ENCODE data around the gene DNAH6.
A peak's percentile ranks its signal among the peaks of the same experiment; 100 is the strongest.

The DNAH6 gene

GRCh38 chr2:84807063-84807485 is 290.8 kb downstream of the DNAH6 start:
- DNase-seq = no peak

GRCh38 chr2:84808279-84808678 is 292.0 kb downstream of the DNAH6 start:
- no peak for DNase-seq

DNA sequence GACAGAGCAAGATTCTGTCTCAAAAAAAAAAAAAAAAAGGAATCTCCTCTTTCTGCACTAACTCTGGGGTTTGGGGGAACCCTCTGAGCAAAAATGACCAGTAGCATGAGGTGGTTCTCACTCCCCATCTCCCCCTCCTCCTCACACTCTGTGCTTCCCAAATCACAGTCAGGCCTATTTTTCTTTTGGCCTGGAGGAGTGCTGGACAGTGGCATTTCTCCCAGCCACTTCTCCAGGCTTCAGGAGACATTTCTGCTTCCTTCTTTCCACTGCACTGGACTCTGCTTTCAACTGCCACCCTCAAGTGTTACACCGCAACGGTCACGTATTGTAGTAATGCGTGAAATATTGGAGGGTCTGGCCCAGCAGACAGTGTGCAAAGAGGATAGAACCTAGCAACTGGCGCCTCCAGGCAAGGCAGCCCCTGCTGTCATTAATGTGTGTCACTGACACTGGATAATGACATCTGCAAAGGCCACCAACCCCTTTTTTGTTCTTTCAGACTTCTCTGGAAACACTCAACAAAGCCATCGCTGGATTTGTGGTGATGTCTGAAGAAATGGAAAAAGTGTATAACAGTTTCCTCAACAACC is 295.6 kb downstream of the DNAH6 start:
- no peak for DNase-seq

DNA sequence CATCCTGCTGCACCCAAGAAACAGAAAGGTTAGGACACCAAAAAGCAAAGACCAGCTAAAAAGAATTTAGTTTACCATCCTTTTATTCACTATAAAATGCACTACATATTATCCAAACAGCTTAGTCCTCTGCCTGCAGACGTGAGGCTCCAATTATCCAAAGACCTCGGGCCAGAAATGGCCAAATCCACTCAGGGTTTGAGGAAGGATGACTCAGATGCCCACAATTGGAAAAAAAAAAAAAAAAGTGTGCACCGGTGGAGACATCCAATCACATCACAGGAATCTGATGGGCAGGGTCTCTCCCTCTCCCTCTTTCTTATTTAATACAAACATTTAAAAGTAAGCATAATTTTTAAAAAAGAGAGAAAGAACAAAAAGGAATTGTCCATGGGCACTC is 298.8 kb downstream of the DNAH6 start:
- DNase-seq = no peak

DNA sequence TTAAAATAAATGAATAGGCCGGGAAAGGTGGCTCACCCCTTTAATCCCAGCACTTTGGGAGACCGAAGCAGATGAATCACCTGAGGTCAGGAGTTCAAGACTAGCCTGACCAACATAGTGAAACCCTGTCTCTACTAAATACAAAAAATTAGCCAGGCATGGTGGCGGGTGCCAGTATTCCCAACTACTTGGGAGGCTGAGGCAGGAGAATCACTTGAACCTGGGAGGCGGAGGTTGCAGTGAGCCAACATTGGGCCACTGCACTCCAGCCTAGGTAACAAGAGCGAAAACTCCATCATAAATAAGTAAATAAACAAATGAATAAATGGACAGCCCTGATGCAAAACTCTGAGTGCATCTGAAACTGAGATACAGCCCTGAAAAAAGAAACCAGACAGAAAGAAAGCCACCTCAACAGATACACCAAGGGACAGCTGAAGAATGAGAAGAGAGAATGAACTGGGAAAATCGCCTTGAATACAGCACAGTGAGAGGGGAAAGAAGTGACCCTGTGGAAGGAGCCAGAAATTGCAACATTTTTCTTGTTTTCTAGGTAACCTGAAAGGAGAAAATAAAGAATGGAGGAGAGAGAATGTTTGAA is 300.2 kb downstream of the DNAH6 start:
- DNase-seq = no peak

- no peak for DNase-seq
Observed at GRCh38 chr2:84817239-84817655, 300.9 kb downstream of the DNAH6 start.

- DNase-seq = no peak
Observed at GRCh38 chr2:84821806-84822205, 305.5 kb downstream of the DNAH6 start.

GRCh38 chr2:84823229-84823628 is 306.9 kb downstream of the DNAH6 start:
- no peak for DNase-seq

GRCh38 chr2:84823788-84824187 is 307.5 kb downstream of the DNAH6 start:
- DNase-seq = no peak

DNA sequence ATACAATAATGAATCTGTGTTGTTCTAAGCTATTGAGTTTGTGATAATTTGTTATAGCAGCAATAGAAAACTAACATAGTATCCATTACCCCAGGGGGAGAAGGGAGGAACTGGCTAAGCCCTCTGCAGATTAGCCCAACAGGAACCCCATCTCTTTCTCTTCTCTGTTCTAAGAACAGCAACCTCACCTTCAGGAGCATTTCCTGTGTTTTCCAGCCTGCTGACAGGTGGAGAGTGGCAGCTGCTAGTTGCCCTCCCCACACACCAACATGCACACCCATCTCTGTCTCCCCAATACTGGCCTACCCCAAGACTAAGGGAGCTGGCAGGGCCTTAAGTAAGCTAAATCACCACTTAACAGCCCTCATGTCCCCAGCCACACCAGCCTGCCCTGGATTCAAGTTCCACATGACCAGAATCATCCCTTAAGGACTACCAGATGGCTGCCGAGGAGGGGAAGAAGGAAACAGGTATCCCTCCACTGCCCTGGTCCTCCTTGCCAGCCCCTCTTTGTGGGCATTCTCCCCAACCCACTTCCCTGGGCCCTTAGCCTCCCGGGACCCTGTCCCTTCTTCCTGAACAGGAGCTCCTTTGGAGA is 311.8 kb downstream of the DNAH6 start:
- no peak for DNase-seq

DNA sequence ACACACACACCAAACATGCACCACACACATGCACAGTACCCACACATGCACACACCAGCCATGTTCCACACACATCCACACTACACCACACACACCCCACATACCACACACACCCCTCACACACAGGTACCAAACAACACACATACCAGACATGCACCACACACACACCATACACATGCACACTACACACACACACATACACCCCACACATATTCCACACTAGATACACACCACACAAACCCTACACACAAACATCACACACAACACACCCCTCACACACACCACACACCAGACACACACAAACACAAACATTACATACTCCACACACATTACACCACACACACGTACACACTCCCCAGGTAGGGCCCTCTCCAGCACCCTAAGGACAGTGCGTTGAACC is 313.4 kb downstream of the DNAH6 start:
- no peak for DNase-seq

DNA sequence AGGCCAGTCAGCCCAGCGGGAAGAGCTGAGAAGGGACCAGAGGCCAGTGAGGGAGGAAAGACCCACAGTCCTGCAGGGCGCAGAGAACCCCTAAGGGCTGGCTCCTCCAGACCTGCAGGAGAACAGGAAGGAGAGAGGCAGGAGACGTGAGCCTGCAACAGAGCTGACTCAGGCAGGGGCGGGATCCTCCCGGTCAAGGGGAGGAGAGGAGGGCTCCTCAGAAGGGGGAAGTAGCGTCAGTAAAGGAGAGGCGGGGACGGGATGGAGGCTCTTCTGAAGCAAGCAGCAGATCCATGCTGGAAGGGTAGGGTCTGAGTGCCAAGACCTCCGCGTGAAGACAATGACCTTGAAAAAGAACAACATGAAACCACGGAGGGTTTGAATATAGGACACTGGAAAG is 313.8 kb downstream of the DNAH6 start:
- no peak for DNase-seq

DNA sequence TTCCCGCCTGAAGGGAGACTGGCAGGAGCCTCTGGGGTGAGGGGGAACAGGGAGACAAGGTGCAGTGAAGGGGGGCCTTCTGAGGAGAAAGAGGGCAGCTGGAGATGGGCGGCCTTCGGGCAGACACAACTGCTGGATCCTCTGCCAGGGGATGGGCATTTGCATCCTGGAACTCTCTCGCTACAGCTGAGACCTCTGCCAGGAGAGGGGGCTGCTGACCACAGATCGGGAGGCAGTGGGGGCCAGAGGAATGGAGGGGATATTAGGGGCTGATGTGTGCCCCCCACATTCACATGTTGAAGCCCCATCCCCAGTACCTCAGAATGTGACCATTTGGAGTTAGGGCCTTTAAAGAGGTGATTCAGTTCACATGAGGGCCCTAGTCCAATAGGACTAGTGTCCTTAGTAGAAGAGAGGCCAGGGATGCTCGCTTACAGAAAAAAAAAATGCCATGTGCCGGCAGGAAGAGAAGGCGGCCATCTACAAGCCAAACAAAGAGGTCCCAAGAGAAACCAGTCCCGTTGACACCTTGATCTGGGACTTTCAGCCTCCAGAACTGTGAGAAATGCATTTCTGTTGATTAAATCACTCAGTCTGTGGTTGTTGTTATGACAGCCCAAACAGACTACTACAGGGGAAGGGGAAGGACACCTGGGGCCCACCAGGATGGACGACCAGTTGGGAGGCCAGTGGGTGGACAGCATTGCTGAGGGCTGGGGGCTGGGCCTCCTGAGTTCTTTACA is 314.6 kb downstream of the DNAH6 start:
- DNase-seq = no peak

DNA sequence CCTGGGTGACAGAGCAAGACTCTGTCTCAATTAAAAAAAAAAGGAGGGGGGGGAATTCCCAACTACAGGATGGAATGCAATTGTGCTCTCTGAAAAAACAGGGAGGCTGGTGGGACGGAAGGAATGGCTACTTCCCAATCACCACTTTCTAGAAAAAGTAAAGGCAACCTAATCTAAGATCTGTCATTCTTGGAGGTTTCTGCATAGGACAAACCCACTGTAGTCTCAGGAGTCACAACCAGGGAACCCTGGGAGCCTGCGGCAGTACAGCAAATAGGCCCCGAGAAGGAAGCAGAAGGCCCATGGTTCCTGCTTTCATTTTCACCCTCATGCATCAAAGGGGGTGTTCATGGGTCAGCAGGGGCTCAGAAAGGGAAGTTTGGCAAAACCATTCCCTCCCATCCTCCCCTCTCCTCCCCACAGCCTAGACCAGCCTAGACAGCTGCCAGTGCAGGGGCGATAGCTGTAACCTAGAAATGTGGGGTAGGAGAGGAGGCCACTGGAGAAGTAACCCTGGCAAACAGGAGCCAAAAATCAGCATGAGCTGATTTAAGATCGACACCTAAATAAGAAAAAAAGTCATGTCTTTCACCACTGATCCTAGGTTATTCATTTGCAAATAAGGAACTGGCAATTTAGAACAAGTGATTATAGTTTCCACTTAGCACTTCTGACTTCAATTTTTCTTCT is 316.6 kb downstream of the DNAH6 start:
- no peak for DNase-seq

- no peak for DNase-seq
Observed at GRCh38 chr2:84833481-84834150, 317.3 kb downstream of the DNAH6 start.

DNA sequence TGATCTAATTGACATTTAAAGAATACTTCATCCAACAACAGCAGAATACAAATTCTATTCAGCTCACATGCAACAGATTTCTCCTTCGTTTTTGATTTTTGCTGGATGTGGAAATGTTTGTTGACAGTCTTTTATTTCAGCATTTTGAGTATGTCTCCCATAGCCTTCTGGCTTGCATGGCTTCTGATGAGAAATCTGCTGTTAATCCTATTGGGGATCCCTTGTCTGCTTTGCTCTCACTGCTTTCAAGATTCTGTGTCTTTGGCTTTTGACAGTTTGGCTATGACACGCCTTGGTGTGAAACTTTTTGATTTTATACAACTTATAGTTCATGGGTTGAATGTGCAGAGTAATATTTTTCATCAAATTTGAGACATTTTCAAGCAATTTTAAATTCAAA is 319.9 kb downstream of the DNAH6 start:
- no peak for DNase-seq

DNA sequence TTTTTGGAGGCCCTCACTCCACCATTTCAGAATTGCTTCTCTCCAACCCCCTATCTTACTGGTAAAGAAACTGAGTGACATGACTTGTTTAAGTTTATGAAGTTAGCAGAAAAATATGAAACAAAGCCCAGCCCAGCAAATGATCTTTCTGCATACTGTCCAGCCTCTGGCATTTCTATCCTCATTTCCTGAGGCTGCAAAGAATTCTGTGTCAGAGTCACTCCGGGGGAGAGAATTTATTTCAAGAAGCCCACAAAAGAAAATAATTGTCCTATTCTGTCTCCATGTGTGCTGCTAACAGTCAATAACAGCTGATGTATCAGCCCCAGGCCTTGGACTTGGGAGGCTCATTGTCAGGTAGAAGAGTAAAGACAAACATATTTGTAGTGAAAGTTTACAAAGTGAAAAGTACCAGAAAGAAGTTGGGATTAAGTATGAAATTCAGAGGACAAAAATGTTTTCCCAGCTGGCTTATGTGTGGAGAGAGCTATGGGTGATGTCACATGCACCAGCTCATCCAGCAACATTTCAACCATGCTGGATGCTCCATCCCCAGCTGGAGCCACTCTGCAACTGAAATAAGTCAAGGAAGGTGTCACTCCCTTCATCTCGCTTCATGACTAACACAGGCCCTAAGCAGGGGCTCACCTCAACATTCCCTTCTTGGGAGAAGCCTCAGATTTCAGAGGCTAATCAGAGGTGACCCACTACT is 322.3 kb downstream of the DNAH6 start:
- DNase-seq = no peak

DNA sequence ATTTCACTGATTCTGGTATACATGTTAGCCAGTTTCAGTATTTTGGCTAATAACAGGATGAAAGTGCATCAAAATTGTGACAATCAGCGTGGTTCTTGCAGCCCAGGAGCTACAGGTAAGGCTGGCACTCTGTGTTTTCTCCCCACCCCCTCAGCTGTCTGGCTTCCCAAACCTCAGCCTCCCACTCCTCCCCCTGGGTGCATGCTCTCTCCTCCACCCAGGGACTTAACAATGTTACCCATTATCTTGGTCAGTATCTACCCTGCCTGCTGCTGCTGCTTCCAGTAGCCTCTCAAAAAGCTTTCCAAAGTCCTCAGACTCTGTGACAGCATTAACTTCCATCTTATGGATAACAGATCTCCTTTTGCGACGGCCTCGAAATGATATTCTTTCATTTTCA is 323.6 kb downstream of the DNAH6 start:
- no peak for DNase-seq

DNA sequence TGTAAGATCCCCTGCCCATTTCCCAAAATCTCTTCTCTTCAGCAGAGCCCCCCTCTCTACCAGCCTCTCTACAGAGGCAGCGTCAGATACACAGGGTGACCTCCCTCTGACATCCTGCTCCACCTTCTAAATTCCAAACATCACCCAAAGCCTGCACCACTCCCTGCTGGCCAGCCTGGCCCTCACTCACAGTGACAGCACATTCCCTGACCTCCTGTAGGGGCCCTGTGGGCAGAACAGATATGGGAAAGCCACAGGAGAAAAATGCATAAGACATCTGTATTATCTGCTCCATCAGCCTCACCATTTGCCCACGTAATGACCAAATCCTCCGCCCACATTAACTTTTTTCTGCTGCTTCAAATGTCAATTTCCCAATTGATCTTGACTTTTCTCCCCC is 324.0 kb downstream of the DNAH6 start:
- DNase-seq = no peak

DNA sequence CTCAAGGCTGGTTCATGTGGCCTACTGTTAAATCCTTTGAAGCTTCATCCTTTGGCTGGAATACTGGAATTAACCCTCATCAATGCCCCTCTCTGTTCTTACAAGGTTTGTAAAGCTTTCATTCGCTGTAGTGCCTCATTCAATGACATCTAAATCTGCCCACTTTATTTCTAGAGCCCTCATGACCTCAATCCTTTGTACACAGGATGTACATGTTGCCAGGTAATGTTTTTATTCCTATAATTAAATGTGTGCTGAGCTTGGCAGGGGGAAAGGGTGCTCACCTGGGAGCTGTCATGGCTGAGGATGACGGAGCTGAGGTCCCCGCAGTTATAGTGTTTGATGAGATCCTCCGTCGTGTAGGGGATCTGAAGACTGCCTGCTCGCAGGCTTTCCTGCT is 325.3 kb downstream of the DNAH6 start:
- DNase-seq = peak; percentile 39

DNA sequence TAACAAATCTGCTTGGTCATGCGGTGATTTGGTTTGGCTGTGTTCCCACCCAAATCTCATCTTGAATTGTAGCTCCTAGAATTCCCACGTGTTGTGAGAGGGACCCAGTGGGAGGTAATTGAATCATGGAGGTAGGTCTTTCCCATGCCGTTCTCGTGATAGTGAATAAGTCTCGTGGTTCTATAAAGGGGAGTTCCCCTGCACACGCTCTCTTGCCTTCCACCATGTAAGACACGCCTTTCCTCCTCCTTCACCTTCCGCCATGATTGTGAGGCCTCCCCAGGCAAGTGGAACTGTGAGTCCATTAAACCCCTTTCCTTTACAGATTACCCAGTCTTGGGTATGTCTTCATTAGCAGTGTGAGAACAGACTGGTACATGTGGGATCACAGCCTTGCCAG is 327.8 kb downstream of the DNAH6 start:
- DNase-seq = no peak

DNA sequence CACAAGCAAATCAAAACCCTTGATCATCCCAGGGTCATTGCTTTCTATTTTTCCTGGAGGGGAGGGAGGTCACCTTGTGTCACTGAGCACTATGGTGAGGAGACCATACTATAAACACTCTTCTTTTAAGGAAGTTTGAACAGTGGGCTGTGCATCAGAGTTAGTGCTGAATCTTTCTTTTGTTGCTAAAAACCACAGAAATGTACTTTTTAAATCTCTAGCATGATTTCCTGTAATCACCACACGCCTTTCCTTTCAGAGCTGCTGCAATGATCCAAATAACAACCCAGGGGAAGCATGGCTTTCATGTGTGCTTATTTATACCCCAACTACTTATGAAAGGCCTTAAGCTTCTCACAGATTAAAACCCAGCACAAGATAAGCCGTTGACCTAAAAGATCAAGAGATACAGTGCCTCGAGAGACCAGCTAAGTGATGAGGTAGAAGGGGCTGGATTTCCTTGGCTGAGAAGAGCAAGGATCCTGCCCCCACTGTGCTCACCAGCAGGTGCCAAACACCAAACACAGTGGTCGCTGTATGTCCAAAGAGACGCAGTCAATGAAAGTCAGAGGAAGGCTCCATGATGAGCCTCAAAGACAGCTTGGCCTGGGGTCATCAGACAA is 329.9 kb downstream of the DNAH6 start:
- no peak for DNase-seq

All from NCI-H69 (cell line).